Stimulated activated naive CD8-positive, alpha-beta T cell treated with anti-CD3 and anti-CD28 coated beads, Interleukin-15, amount 100 ng/mL, for 72 hours (primary cell): ENCODE results near the gene FCRL2.

Experiments used
- ATAC-seq: fragments of 150-1000 bp; cut with Tn5 transposase; 2 replicates; pipeline ENCODE4 v1.10.0; 2021; ENCODE audit warnings: mild to moderate bottlenecking, moderate library complexity
- DNase-seq, 2 donors: peaks; one replicate each; pipeline ENCODE4 v3.0.0; 2021 to 2022
- H3K27ac Mint-ChIP-seq, 2 donors: one replicate each; pipeline ENCODE4 v1.8.0; 2022; ENCODE audit warnings: mild to moderate bottlenecking in 2 of 2, mixed read lengths in 2 of 2, moderate library complexity in 2 of 2
- H3K27me3 Mint-ChIP-seq: one replicate; pipeline ENCODE4 v1.8.0; 2022; ENCODE audit warnings: mixed read lengths
- H3K4me1 Mint-ChIP-seq: one replicate; pipeline ENCODE4 v1.8.0; 2022; ENCODE audit warnings: mild to moderate bottlenecking, mixed read lengths
- H3K4me3 Mint-ChIP-seq, 2 donors: one replicate each; pipeline ENCODE4 v1.8.0; 2022; ENCODE audit warnings: mild to moderate bottlenecking in 2 of 2, mixed read lengths in 2 of 2, moderate library complexity in 1 of 2
- H3K9me3 Mint-ChIP-seq, 2 donors: one replicate each; pipeline ENCODE4 v1.8.0; 2022; ENCODE audit warnings: mixed read lengths in 2 of 2

Gene FCRL2

GRCh38 chr1:157721985-157722384, 54.9 kb downstream of the FCRL2 start:
- ATAC-seq (no peak), DNase-seq (no peak)
- H3K4me3 Mint-ChIP-seq: no peak overlapping the region
- no peak overlapping the region for H3K27ac Mint-ChIP-seq
- H3K27me3 Mint-ChIP-seq: no peaks in the 10 kb centered on the region
- H3K4me1 Mint-ChIP-seq: peaks cover 12% of the 10 kb centered on the region
- H3K9me3 Mint-ChIP-seq: peaks cover 18 to 24% of the 10 kb centered on the region in 2 donors

- DNase-seq (no peak), ATAC-seq (no peak)
- Mint-ChIP-seq H3K4me1 (no peaks in the 10 kb centered on the region), H3K9me3 (peaks cover 1 to 2% of the 10 kb centered on the region in 2 donors), H3K27me3 (no peaks in the 10 kb centered on the region), H3K4me3 (no peak overlapping the region), H3K27ac (no peak overlapping the region)
Observed at GRCh38 chr1:157715736-157716135, 61.2 kb downstream of the FCRL2 start.

- Mint-ChIP-seq H3K4me3 (no peak overlapping the region), H3K9me3 (no peaks in the 10 kb centered on the region), H3K27me3 (no peaks in the 10 kb centered on the region), H3K4me1 (no peaks in the 10 kb centered on the region), H3K27ac (no peak overlapping the region)
- DNase-seq: no peak
- ATAC-seq: no peak
Observed at GRCh38 chr1:157711802-157712201, 65.1 kb downstream of the FCRL2 start.

GRCh38 chr1:157704878-157705277, 72.1 kb downstream of the FCRL2 start:
- Mint-ChIP-seq H3K27me3 (no peaks in the 10 kb centered on the region), H3K27ac (no peak overlapping the region), H3K4me3 (no peak overlapping the region), H3K9me3 (peaks cover 0 to 4% of the 10 kb centered on the region in 2 donors), H3K4me1 (no peaks in the 10 kb centered on the region)
- ATAC-seq: no peak
- DNase-seq: no peak

GRCh38 chr1:157703981-157704380, 73.0 kb downstream of the FCRL2 start:
- no peak overlapping the region for H3K27ac Mint-ChIP-seq
- ATAC-seq (no peak), DNase-seq (no peak)
- H3K9me3 Mint-ChIP-seq: peaks cover 0 to 4% of the 10 kb centered on the region in 2 donors
- peaks cover 7% of the 10 kb centered on the region for H3K27me3 Mint-ChIP-seq
- no peaks in the 10 kb centered on the region for H3K4me1 Mint-ChIP-seq
- H3K4me3 Mint-ChIP-seq: no peak overlapping the region

- no peak overlapping the region for H3K27ac Mint-ChIP-seq
- H3K27me3 Mint-ChIP-seq: peaks cover 8% of the 10 kb centered on the region
- DNase-seq (no peak), ATAC-seq (no peak)
- no peak overlapping the region for H3K4me3 Mint-ChIP-seq
- H3K4me1 Mint-ChIP-seq: no peaks in the 10 kb centered on the region
- H3K9me3 Mint-ChIP-seq: peaks cover 0 to 4% of the 10 kb centered on the region in 2 donors
Observed at GRCh38 chr1:157702308-157702825, 74.6 kb downstream of the FCRL2 start.

- Mint-ChIP-seq H3K27ac (no peak within 1 kb of the TSS), H3K9me3 (peaks cover 0 to 1% of the 10 kb centered on the region in 2 donors), H3K4me3 (no peak within 1 kb of the TSS), H3K4me1 (no peaks in the 10 kb centered on the region), H3K27me3 (peaks cover 8% of the 10 kb centered on the region)
- DNase-seq (no peak), ATAC-seq (no peak)
Observed at GRCh38 chr1:157700732-157701131, 76.2 kb downstream of the FCRL2 start, which contains the start of gene FCRL3. Gene FCRL3 (minus strand): TSS chr1:157700769. CDS start chr1:157700489, 280 bp downstream.

GRCh38 chr1:157700305-157700704, 76.6 kb downstream of the FCRL2 start:
- no peak overlapping the region for H3K4me3 Mint-ChIP-seq
- no peak overlapping the region for H3K27ac Mint-ChIP-seq
- no peaks in the 10 kb centered on the region for H3K4me1 Mint-ChIP-seq

GRCh38 chr1:157697781-157698569, 79.0 kb downstream of the FCRL2 start:
- H3K4me1 Mint-ChIP-seq: no peaks in the 10 kb centered on the region
- ATAC-seq: no peak
- peak overlapping the region in 1 of 2 donors; percentile 38 for H3K27ac Mint-ChIP-seq
- H3K4me3 Mint-ChIP-seq: no peak overlapping the region
- DNase-seq: no peak
- H3K27me3 Mint-ChIP-seq: peaks cover 8% of the 10 kb centered on the region
- no peaks in the 10 kb centered on the region for H3K9me3 Mint-ChIP-seq

More at GRCh38 chr1:157700305-157700704, 76.6 kb downstream of the FCRL2 start:
- Mint-ChIP-seq H3K9me3 (no peaks in the 10 kb centered on the region), H3K27me3 (peaks cover 8% of the 10 kb centered on the region)
- ATAC-seq (no peak), DNase-seq (no peak)

GRCh38 chr1:157696966-157697628, 79.8 kb downstream of the FCRL2 start:
- Mint-ChIP-seq H3K27me3 (peaks cover 8% of the 10 kb centered on the region), H3K27ac (peak overlapping the region in 1 of 2 donors; percentile 16), H3K4me3 (no peak overlapping the region), H3K4me1 (no peaks in the 10 kb centered on the region), H3K9me3 (no peaks in the 10 kb centered on the region)
- DNase-seq (no peak), ATAC-seq (no peak)
